ENCODE results near the gene TMCC1. TPM values are rescaled to one million over a fixed set of nuclear protein-coding genes. Genes with fewer than 3 reads are reported as not detected.

The TMCC1 gene
- total RNA-seq, 4 donors from 2014 or later, result 4.1 to 21.8 (median 14.5) TPM

GRCh38 chr3:129605203-129605921, 288.1 kb downstream of the TMCC1 start:
- in situ Hi-C loops (cut with MboI; ENCODE audit: low pct_ligation_motif_present in 1 of 4, low pct_unique_long_range_greater_than_20kb in 1 of 4, low sequenced_read_pairs in 3 of 4), result no loop called here
- Histone ChIP-seq H3K4me1 (peaks cover 0 to 47% (median 30%) of the 10 kb centered on the region in 4 donors), H3K4me3 (peak overlapping the region; percentile 12 to 58 (median 50)), H3K27ac (peak overlapping the region; percentile 66 to 87 (median 78)), H3K9me3 (no peaks in the 10 kb centered on the region), H3K27me3 (peaks cover 24% of the 10 kb centered on the region), H3K36me3 (no peaks in the 10 kb centered on the region)
- TF ChIP-seq POLR2AphosphoS5 (IDR thresholded peaks at IDR 0.05) (no peak), POLR2A (IDR thresholded peaks at IDR 0.05) (peak; percentile 11)
- DNase-seq, result no peak
- WGBS, 2 donors (ENCODE audit: low coverage in 1 of 2), result 1% methylated on average over 71 of the region's 98 CpGs; no CpG with 5 or more reads in 1 of the 2 donors
- intact Hi-C loops (cut with DNase I; ENCODE audit: low total_unique reads), result loop anchor here (10.0 kb wide), 1 partner anchor 111 kb away; no protein-coding TSS in a partner anchor

DNA sequence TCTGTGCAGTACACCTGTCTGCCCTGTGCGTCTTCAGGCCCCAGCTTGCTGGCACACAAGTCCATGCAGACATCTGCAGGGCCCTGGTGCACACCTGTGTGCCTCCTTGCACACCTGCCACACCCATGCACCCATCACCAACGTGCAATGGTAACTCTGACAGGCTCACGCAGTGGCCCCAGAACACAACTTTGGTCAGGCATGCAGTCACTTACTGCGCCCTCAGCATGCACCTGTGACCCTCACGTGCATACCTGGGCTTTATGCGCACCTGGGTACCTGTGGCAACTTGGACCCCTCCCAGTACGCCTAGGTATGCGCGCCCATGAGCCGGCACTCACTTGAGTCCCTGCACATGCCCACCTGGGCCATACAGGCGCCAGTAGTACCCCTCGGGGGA, 288.7 kb downstream of the TMCC1 start:
- Histone ChIP-seq H3K4me1 (peaks cover 0 to 52% (median 31%) of the 10 kb centered on the region in 4 donors), H3K27ac (peak overlapping the region; percentile 66 to 87 (median 78)), H3K9me3 (no peaks in the 10 kb centered on the region), H3K4me3 (peak overlapping the region; percentile 2 to 58 (median 50)), H3K27me3 (peaks cover 24% of the 10 kb centered on the region), H3K36me3 (no peaks in the 10 kb centered on the region)
- TF ChIP-seq POLR2AphosphoS5 (IDR thresholded peaks at IDR 0.05) (no peak), POLR2A (IDR thresholded peaks at IDR 0.05) (no peak)
- TF ChIP-seq, protein P1, sequence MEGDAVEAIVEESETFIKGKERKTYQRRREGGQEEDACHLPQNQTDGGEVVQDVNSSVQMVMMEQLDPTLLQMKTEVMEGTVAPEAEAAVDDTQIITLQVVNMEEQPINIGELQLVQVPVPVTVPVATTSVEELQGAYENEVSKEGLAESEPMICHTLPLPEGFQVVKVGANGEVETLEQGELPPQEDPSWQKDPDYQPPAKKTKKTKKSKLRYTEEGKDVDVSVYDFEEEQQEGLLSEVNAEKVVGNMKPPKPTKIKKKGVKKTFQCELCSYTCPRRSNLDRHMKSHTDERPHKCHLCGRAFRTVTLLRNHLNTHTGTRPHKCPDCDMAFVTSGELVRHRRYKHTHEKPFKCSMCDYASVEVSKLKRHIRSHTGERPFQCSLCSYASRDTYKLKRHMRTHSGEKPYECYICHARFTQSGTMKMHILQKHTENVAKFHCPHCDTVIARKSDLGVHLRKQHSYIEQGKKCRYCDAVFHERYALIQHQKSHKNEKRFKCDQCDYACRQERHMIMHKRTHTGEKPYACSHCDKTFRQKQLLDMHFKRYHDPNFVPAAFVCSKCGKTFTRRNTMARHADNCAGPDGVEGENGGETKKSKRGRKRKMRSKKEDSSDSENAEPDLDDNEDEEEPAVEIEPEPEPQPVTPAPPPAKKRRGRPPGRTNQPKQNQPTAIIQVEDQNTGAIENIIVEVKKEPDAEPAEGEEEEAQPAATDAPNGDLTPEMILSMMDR (IDR thresholded peaks at IDR 0.05), result no peak
- 26% methylated on average over 12 of the region's 12 CpGs; no CpG with 5 or more reads in 1 of the 2 donors for WGBS, 2 donors (ENCODE audit: low coverage in 1 of 2)
- in situ Hi-C loops (cut with MboI; ENCODE audit: low pct_ligation_motif_present in 1 of 4, low pct_unique_long_range_greater_than_20kb in 1 of 4, low sequenced_read_pairs in 3 of 4), result no loop called here
- no peak for DNase-seq
- intact Hi-C loops (cut with DNase I; ENCODE audit: low total_unique reads), result loop anchor here (10.0 kb wide), 1 partner anchor 110 kb away; no protein-coding TSS in a partner anchor

DNA sequence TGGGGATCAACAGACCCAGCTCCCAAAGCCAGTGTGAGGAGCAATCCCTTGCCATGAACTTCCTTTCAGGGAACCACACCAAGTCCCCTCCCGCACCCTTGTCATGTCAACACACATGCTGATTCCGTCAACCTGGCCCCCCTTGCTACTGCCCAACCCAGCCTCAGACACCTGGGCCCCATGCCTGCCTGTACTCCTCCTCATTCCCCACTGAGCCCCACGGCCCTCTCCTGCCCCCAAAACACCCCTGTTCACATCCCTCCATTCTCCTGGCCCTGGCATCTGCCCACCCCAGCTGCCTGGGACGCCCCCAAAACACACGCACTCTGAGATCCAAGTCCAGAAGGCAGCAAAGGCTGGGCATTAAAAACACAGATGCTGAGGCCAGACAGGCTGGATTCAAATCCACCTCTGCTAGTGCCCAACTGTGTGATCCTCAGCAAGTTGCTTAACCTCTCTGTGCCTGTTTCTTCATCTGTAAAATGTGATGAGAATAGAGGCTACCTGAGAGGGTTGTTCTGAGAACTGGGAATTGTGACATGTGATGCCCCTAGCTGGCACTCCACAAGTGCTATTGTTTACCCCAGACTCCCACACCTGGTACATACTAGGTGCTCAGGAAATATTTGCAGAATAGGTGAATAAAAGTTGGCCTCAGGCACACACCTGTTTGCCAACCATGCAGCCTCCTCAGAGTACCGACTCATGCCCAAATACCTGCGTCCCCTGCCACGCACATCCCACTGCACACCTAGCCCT, 289.3 kb downstream of the TMCC1 start:
- Histone ChIP-seq H3K4me1 (peaks cover 0 to 56% (median 31%) of the 10 kb centered on the region in 4 donors), H3K27ac (peak overlapping the region; percentile 72 to 87 (median 78)), H3K4me3 (peak overlapping the region in 3 of 4 donors; percentile 5 to 58 (median 56)), H3K27me3 (peaks cover 24% of the 10 kb centered on the region), H3K9me3 (no peaks in the 10 kb centered on the region), H3K36me3 (no peaks in the 10 kb centered on the region)
- in situ Hi-C loops (cut with MboI; ENCODE audit: low pct_ligation_motif_present in 1 of 4, low pct_unique_long_range_greater_than_20kb in 1 of 4, low sequenced_read_pairs in 3 of 4), result no loop called here
- WGBS, 2 donors (ENCODE audit: low coverage in 1 of 2), result 74% methylated on average over 8 of the region's 8 CpGs; no CpG with 5 or more reads in 1 of the 2 donors
- TF ChIP-seq, protein P1 (IDR thresholded peaks at IDR 0.05), result no peak
- TF ChIP-seq EP300 (IDR thresholded peaks at IDR 0.05; ENCODE audit: low read depth) (no peak), POLR2AphosphoS5 (IDR thresholded peaks at IDR 0.05) (no peak), POLR2A (IDR thresholded peaks at IDR 0.05) (no peak)
- no peak for DNase-seq
- intact Hi-C loops (cut with DNase I; ENCODE audit: low total_unique reads), result loop anchor here (10.0 kb wide), 1 partner anchor 109 kb away; no protein-coding TSS in a partner anchor

- peak overlapping the region; percentile 72 to 87 (median 78) for H3K27ac ChIP-seq
- 53 to 87% methylated on average over 3 to 7 of the region's 7 CpGs for WGBS, 2 donors (ENCODE audit: low coverage in 1 of 2)
- H3K36me3 ChIP-seq, result no peaks in the 10 kb centered on the region
- TF ChIP-seq POLR2A (IDR thresholded peaks at IDR 0.05), result no peak
- no peak for TF ChIP-seq POLR2AphosphoS5 (IDR thresholded peaks at IDR 0.05)
- TF ChIP-seq EP300 (IDR thresholded peaks at IDR 0.05; ENCODE audit: low read depth), result no peak
- TF ChIP-seq, protein P1 (IDR thresholded peaks at IDR 0.05), result no peak
- H3K4me1 ChIP-seq, result peaks cover 0 to 58% (median 32%) of the 10 kb centered on the region in 4 donors
- H3K4me3 ChIP-seq, result peak overlapping the region in 2 of 4 donors; percentile 56 to 58
- no peak for DNase-seq
- H3K9me3 ChIP-seq, result no peaks in the 10 kb centered on the region
- H3K27me3 ChIP-seq, result peaks cover 24% of the 10 kb centered on the region
- intact Hi-C loops (cut with DNase I; ENCODE audit: low total_unique reads), result loop anchor here (10.0 kb wide), 1 partner anchor 109 kb away; no protein-coding TSS in a partner anchor
- in situ Hi-C loops (cut with MboI; ENCODE audit: low pct_ligation_motif_present in 1 of 4, low pct_unique_long_range_greater_than_20kb in 1 of 4, low sequenced_read_pairs in 3 of 4), result no loop called here
These were observed 290.0 kb downstream of the TMCC1 start for GRCh38 chr3:129603561-129603942.

All from transverse colon (tissue), 4 donors.